ENCODE data around the gene FKBP7. TPM values are rescaled to one million over a fixed set of nuclear protein-coding genes. Genes with fewer than 3 reads are reported as not detected.
A peak's percentile ranks its signal among the peaks of the same experiment; 100 is the strongest.
"Not testable (repeated sequence)": the region's sequence is repeated elsewhere in the genome, so short reads cannot be mapped to it uniquely, and the experiment has no call there.

FKBP7 gene
- total RNA-seq, 2 donors from 2014 or later = 0.65 TPM; not detected in 1

GRCh38 chr2:178480227-178481181 lies 2.1 kb upstream of the FKBP7 start, which contains the start of gene PLEKHA3:
PLEKHA3 (plus strand) TSS chr2:178480457; CDS start chr2:178480870, 413 bp downstream.
- Mint-ChIP-seq H3K4me1 (peaks cover 41% of the 10 kb centered on the region), H3K4me3 (peak within 1 kb of the TSS; percentile 99), H3K36me3 (ENCODE audit: low read depth) (peaks cover 3% of the 10 kb centered on the region), H3K27me3 (no peaks in the 10 kb centered on the region), H3K27ac (peak within 1 kb of the TSS; percentile 99)
- DNase-seq (peak; percentile 50 to 73 (median 73)), ATAC-seq (peak; percentile 66)
- no peaks in the 10 kb centered on the region for H3K9me3 ChIP-seq (ENCODE audit: control insufficient read depth, low read length, poor library complexity, severe bottlenecking)

- H3K4me1 Mint-ChIP-seq = peaks cover 38% of the 10 kb centered on the region
- no peaks in the 10 kb centered on the region for H3K27me3 Mint-ChIP-seq
- ATAC-seq (no peak), DNase-seq (no peak)
- peak overlapping the region; percentile 99 for H3K4me3 Mint-ChIP-seq
- H3K36me3 Mint-ChIP-seq (ENCODE audit: low read depth) = peaks cover 2% of the 10 kb centered on the region
- no peaks in the 10 kb centered on the region for H3K9me3 ChIP-seq (ENCODE audit: control insufficient read depth, low read length, poor library complexity, severe bottlenecking)
- peak overlapping the region; percentile 99 for H3K27ac Mint-ChIP-seq
Measured at GRCh38 chr2:178479758-178480226, 1.4 kb upstream of the FKBP7 start.

GRCh38 chr2:178479275-178479616 lies 846 bp upstream of the FKBP7 start:
- H3K4me1 Mint-ChIP-seq = peaks cover 33% of the 10 kb centered on the region
- peak overlapping the region; percentile 99 for H3K4me3 Mint-ChIP-seq
- H3K9me3 ChIP-seq (ENCODE audit: control insufficient read depth, low read length, poor library complexity, severe bottlenecking) = no peaks in the 10 kb centered on the region
- ATAC-seq = no peak
- H3K27me3 Mint-ChIP-seq = no peaks in the 10 kb centered on the region
- H3K36me3 Mint-ChIP-seq (ENCODE audit: low read depth) = peaks cover 2% of the 10 kb centered on the region
- DNase-seq = no peak
- peak overlapping the region; percentile 99 for H3K27ac Mint-ChIP-seq

GRCh38 chr2:178478130-178478438 lies 316 bp downstream of the FKBP7 start:
- Mint-ChIP-seq H3K4me3 (peak overlapping the region; percentile 99), H3K36me3 (ENCODE audit: low read depth) (peaks cover 2% of the 10 kb centered on the region), H3K27ac (peak overlapping the region; percentile 99), H3K4me1 (peaks cover 32% of the 10 kb centered on the region), H3K27me3 (no peaks in the 10 kb centered on the region)
- no peaks in the 10 kb centered on the region for H3K9me3 ChIP-seq (ENCODE audit: control insufficient read depth, low read length, poor library complexity, severe bottlenecking)
- DNase-seq (no peak), ATAC-seq (no peak)

- H3K9me3 ChIP-seq (ENCODE audit: control insufficient read depth, low read length, poor library complexity, severe bottlenecking) = no peaks in the 10 kb centered on the region
- Mint-ChIP-seq H3K4me1 (peaks cover 28% of the 10 kb centered on the region), H3K4me3 (peak overlapping the region; percentile 99), H3K27ac (peak overlapping the region; percentile 99), H3K36me3 (ENCODE audit: low read depth) (peaks cover 2% of the 10 kb centered on the region), H3K27me3 (no peaks in the 10 kb centered on the region)
- DNase-seq (no peak), ATAC-seq (no peak)
Measured at GRCh38 chr2:178477443-178478129, 814 bp downstream of the FKBP7 start.

- Mint-ChIP-seq H3K4me1 (peaks cover 20% of the 10 kb centered on the region), H3K27ac (no peak overlapping the region), H3K36me3 (ENCODE audit: low read depth) (peaks cover 2% of the 10 kb centered on the region), H3K4me3 (no peak overlapping the region), H3K27me3 (no peaks in the 10 kb centered on the region)
- ATAC-seq (no peak), DNase-seq (no peak)
- no peaks in the 10 kb centered on the region for H3K9me3 ChIP-seq (ENCODE audit: control insufficient read depth, low read length, poor library complexity, severe bottlenecking)
Measured at GRCh38 chr2:178476477-178476876, 1.9 kb downstream of the FKBP7 start.

DNA sequence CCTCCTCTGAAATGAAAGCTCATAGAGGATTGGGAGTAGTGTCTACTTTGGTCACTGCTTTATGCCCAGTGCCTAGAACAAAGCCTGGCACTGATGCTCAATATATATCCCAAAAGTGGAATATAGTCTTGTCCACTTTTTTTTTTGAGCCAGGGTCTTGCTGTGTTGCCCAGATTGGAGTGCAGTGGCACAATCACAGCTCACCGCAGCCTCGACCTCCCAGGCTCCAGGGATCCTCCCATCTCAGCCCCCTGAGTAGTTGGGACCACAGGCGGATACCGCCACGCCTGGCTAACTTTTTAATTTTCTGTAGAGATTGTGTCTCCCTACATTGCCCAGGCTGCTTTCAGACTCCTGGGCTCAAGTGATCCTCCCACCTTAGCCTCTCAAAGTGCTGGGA lies 3.8 kb downstream of the FKBP7 start:
- peak overlapping the region; percentile 5 for H3K4me3 Mint-ChIP-seq
- H3K4me1 Mint-ChIP-seq = peaks cover 14% of the 10 kb centered on the region
- H3K27ac Mint-ChIP-seq = no peak overlapping the region
- ATAC-seq = no peak
- no peaks in the 10 kb centered on the region for H3K9me3 ChIP-seq (ENCODE audit: control insufficient read depth, low read length, poor library complexity, severe bottlenecking)
- no peaks in the 10 kb centered on the region for H3K27me3 Mint-ChIP-seq
- no peak for DNase-seq
- H3K36me3 Mint-ChIP-seq (ENCODE audit: low read depth) = peaks cover 2% of the 10 kb centered on the region

GRCh38 chr2:178473931-178474330 lies 4.5 kb downstream of the FKBP7 start:
- peaks cover 2% of the 10 kb centered on the region for H3K36me3 Mint-ChIP-seq (ENCODE audit: low read depth)
- no peak overlapping the region for H3K27ac Mint-ChIP-seq
- no peak overlapping the region for H3K4me3 Mint-ChIP-seq
- H3K27me3 Mint-ChIP-seq = no peaks in the 10 kb centered on the region
- no peaks in the 10 kb centered on the region for H3K9me3 ChIP-seq (ENCODE audit: control insufficient read depth, low read length, poor library complexity, severe bottlenecking)
- ATAC-seq (no peak), DNase-seq (no peak)
- peaks cover 8% of the 10 kb centered on the region for H3K4me1 Mint-ChIP-seq

DNA sequence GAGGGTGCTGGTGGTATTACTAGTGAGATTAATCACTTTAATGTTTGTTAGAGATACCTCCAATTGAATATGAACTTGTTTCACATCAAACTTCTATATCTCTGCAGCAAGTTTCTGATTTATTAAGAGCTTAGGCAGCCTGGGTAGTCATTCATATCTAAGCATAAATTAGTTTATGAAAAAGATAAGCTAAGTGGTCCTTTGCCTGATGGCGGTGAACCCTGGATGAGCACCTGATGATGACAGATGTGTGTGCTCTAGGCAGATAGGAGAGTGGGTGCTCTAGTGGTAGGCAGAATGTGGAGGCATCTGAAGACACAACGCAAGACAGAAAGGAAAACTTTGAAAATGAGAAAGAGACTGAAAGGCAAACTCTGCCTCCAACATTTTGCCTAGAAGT lies 5.0 kb downstream of the FKBP7 start:
- peaks cover 4% of the 10 kb centered on the region for H3K4me1 Mint-ChIP-seq
- no peak overlapping the region for H3K27ac Mint-ChIP-seq
- ATAC-seq = no peak

DNA sequence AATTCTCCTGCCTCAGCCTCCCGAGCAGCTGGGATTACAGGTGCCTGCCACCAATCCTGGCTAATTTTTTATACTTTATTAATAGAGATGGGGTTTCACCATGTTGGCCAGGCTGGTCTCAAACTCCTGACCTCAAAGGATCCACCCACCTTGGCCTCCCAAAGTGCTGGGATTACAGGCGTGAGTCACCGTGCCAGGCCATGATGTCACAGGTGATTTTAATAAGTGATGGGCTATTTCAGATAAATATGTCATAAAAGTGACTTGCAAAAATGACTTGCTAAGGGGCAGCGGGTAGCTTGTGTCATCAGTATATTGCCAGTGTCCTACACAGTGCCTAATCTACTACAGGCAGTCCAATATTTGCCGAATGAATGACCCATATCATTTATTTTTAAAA lies 7.1 kb downstream of the FKBP7 start:
- H3K36me3 Mint-ChIP-seq (ENCODE audit: low read depth); H3K9me3 ChIP-seq (ENCODE audit: control insufficient read depth, low read length, poor library complexity, severe bottlenecking); H3K4me3 Mint-ChIP-seq; DNase-seq; H3K27ac Mint-ChIP-seq; H3K4me1 Mint-ChIP-seq; H3K27me3 Mint-ChIP-seq; ATAC-seq: not testable (repeated sequence)

More for the DNA sequence above, 5.0 kb downstream of the FKBP7 start:
- no peak for DNase-seq
- no peaks in the 10 kb centered on the region for H3K9me3 ChIP-seq (ENCODE audit: control insufficient read depth, low read length, poor library complexity, severe bottlenecking)
- Mint-ChIP-seq H3K27me3 (no peaks in the 10 kb centered on the region), H3K4me3 (no peak overlapping the region), H3K36me3 (ENCODE audit: low read depth) (no peaks in the 10 kb centered on the region)

GRCh38 chr2:178469219-178469849 lies 9.1 kb downstream of the FKBP7 start:
- Mint-ChIP-seq H3K36me3 (ENCODE audit: low read depth) (no peaks in the 10 kb centered on the region), H3K27ac (no peak overlapping the region), H3K27me3 (no peaks in the 10 kb centered on the region), H3K4me1 (no peaks in the 10 kb centered on the region), H3K4me3 (no peak overlapping the region)
- no peak for DNase-seq
- no peak for ATAC-seq
- no peaks in the 10 kb centered on the region for H3K9me3 ChIP-seq (ENCODE audit: control insufficient read depth, low read length, poor library complexity, severe bottlenecking)

DNA sequence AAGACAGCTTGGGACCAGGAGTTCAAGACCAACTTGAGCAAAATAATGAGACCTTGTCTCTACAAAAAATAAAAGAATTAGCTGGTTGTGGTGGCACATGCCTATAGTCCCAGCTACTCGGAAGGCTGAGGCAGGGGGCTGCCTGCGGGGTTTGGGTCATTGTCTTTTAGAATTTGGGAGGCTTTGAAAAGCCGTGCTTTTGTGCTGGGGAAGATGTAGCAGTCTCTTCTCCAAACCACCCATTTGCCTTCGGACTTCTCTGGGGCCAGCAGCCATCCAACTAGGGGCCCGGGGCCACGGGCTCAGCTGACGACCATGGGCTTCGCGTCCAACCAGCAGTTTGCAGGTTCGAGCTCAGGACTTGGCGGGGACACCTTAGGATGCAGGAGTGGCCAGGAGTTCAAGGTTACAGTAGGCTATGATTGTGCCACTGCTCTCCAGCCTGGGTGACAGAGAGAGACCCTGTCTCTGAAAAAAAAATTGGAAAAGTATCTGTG lies 21.0 kb downstream of the FKBP7 start:
- no peak for ATAC-seq
- no peaks in the 10 kb centered on the region for H3K36me3 Mint-ChIP-seq (ENCODE audit: low read depth)
- no peaks in the 10 kb centered on the region for H3K27me3 Mint-ChIP-seq
- H3K9me3 ChIP-seq (ENCODE audit: control insufficient read depth, low read length, poor library complexity, severe bottlenecking) = no peaks in the 10 kb centered on the region
- no peak for DNase-seq
- no peak overlapping the region for H3K4me3 Mint-ChIP-seq
- H3K27ac Mint-ChIP-seq = no peak overlapping the region
- no peaks in the 10 kb centered on the region for H3K4me1 Mint-ChIP-seq

- H3K4me1 Mint-ChIP-seq = peaks cover 6% of the 10 kb centered on the region
- H3K4me3 Mint-ChIP-seq = no peak overlapping the region
- no peaks in the 10 kb centered on the region for H3K27me3 Mint-ChIP-seq
- DNase-seq = no peak
- no peaks in the 10 kb centered on the region for H3K36me3 Mint-ChIP-seq (ENCODE audit: low read depth)
- no peaks in the 10 kb centered on the region for H3K9me3 ChIP-seq (ENCODE audit: control insufficient read depth, low read length, poor library complexity, severe bottlenecking)
- no peak for ATAC-seq
- no peak overlapping the region for H3K27ac Mint-ChIP-seq
Measured at GRCh38 chr2:178455947-178456346, 22.5 kb downstream of the FKBP7 start.
